Measurements from ENCODE around the gene UNC5B.
"Not testable (repeated sequence)": the region's sequence is repeated elsewhere in the genome, so short reads cannot be mapped to it uniquely, and the experiment has no call there.

Gene UNC5B

GRCh38 chr10:71209352-71209715, 3.0 kb upstream of the UNC5B start:
- DNase-seq (ENCODE audit: low read depth in 1 of 2, low spot score in 1 of 2), result no peak

DNA sequence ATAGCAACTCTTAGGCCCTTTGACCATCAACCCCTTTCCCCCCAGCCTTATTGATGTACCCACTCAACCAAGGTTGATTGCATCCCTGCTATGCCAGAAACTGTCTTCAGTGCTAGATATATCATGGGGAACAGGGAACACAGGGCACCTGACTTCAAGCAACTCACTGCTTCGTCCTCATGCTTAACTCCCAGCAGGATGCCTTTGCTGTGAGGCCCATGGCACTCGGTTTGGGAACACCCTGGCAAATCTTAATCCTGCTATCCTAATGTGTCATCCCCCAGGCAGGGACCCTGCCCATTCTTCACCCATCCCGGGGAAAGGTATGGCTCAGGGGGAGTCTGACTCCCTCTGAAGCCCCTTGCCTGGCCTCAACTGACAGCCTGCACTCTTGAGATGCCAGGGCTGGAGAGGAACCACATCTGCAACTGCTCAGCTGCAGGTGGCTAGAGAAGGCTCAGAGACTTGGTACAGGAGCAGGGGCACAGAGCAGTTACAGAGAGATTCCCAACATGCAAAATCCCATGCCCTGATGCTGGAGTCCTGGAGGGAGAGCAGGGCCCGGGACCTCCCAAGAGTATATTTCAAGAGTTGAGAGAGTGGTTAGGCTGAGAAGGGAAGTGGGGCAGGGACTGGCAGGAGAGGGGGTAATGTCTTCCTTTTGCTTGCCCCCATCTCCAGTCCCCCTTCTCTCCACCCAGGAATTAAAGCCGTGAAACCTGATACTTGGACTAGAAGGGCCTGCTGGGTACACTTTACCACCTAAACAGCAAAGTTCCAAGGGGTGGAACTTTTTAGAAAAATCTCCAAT, 2.4 kb upstream of the UNC5B start:
- DNase-seq (ENCODE audit: low read depth in 1 of 2, low spot score in 1 of 2), result no peak

DNA sequence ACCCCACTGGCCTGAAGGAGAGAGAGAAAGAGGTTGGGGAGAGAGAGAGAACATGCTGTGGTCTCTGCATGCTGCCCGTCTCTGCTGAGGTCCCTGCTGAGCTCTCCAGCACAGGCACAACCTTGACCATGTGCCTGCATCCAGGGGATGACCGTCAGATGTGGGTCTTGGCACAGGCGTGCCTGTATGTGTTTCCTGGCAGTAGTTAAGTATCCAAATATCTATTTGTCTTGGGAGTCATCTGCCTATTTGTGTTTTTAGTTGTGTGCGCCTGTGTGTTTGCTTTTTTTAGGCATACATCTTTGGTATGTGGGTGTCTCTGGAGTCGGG, 1.9 kb upstream of the UNC5B start:
- DNase-seq (ENCODE audit: low read depth in 1 of 2, low spot score in 1 of 2), result no peak

DNA sequence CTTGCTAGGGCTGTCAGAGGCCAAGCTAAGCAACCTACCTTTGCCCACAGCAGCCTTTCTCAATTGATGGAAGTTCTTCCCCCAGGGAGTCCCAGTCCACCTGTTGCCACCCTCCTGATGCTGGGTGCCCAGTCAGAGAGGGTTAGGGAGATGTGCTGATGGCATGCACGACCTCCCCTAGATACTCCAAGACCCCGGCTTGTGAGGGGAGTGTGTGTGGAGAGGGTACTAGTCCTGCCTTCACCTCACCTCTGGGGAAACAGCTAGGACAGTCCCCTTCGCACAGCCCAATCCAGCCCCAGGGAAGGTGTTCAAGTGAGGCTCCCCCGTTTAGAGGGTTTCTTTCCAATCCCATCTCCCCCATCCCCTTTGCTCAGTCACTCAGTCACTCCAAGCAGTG, 1.3 kb upstream of the UNC5B start:
- DNase-seq (ENCODE audit: low read depth in 1 of 2, low spot score in 1 of 2), result no peak

GRCh38 chr10:71211775-71212317, 524 bp upstream of the UNC5B start:
- no peak for DNase-seq (ENCODE audit: low read depth in 1 of 2, low spot score in 1 of 2)

DNA sequence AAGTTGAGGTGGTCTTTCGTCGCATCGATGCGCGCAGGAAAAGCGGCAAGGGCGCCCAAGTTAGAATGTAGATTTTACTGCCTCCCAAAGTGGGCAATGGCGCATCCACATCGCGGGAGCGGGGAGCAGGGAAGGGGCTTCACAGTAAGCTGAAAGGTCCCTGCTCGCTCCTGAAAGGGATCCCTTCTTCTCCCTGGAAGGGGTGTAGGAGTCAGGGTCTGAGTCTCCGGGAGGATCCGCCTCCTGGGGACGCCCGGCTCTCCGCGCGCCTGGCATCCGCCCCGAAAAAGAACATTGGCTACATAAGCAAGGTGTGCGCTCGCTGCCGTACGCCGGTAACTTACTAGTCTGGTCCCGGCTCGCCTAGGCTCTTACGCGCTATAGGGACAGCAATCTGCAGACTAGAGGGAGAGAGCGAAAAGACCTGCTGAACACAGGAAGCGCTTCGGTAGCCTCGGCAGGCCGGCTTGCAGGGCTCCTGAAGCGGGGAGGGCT, 804 bp downstream of the UNC5B start:
- no peak for DNase-seq (ENCODE audit: low read depth in 1 of 2, low spot score in 1 of 2)

- no peak for DNase-seq (ENCODE audit: low read depth in 1 of 2, low spot score in 1 of 2)
These were observed 1.5 kb downstream of the UNC5B start for GRCh38 chr10:71213761-71214440.

GRCh38 chr10:71214641-71215559, 2.5 kb downstream of the UNC5B start:
- no peak for DNase-seq (ENCODE audit: low read depth in 1 of 2, low spot score in 1 of 2)

GRCh38 chr10:71216363-71216695, 4.0 kb downstream of the UNC5B start:
- no peak for DNase-seq (ENCODE audit: low read depth in 1 of 2, low spot score in 1 of 2)

- no peak for DNase-seq (ENCODE audit: low read depth in 1 of 2, low spot score in 1 of 2)
These were observed 4.4 kb downstream of the UNC5B start for GRCh38 chr10:71216751-71217265.

- no peak for DNase-seq (ENCODE audit: low read depth in 1 of 2, low spot score in 1 of 2)
These were observed 5.1 kb downstream of the UNC5B start for GRCh38 chr10:71217266-71218045.

DNA sequence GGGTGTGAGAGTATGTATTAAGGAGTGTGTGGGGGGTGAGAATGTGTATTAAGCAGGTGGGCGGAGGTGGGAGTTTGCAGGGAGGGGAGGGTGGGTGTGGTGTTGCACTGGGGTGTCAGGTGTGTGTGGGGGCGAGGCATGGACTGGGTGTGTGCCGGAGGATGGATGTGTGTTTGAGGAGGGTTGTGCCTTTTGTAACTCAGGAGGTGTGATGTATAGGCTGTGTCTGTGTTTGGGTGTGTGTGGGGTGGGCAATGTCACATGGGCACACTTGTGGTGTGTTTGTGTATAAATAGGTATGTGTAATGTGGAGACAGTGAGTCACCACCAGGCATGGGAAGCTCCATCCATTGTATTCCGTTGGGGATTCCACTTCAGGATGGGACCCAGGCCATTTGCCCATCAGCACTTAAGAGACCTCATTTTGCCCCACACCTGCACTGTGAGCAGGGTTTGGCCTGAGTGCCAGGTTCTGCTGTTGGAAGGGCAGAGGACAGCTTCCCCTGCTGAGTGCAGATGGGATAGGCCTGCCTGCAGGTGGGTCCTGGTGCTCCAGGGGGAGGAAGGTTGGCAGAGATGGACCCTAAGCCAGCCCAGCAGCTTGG, 5.8 kb downstream of the UNC5B start:
- no peak for DNase-seq (ENCODE audit: low read depth in 1 of 2, low spot score in 1 of 2)

GRCh38 chr10:71218651-71219050, 6.3 kb downstream of the UNC5B start:
- DNase-seq (ENCODE audit: low read depth in 1 of 2, low spot score in 1 of 2), result no peak

- DNase-seq (ENCODE audit: low read depth in 1 of 2, low spot score in 1 of 2), result not testable (repeated sequence)
These were observed 7.0 kb downstream of the UNC5B start for GRCh38 chr10:71219236-71219917.

GRCh38 chr10:71219918-71220688, 7.7 kb downstream of the UNC5B start:
- no peak for DNase-seq (ENCODE audit: low read depth in 1 of 2, low spot score in 1 of 2)

GRCh38 chr10:71220689-71221540, 8.5 kb downstream of the UNC5B start:
- no peak for DNase-seq (ENCODE audit: low read depth in 1 of 2, low spot score in 1 of 2)

DNA sequence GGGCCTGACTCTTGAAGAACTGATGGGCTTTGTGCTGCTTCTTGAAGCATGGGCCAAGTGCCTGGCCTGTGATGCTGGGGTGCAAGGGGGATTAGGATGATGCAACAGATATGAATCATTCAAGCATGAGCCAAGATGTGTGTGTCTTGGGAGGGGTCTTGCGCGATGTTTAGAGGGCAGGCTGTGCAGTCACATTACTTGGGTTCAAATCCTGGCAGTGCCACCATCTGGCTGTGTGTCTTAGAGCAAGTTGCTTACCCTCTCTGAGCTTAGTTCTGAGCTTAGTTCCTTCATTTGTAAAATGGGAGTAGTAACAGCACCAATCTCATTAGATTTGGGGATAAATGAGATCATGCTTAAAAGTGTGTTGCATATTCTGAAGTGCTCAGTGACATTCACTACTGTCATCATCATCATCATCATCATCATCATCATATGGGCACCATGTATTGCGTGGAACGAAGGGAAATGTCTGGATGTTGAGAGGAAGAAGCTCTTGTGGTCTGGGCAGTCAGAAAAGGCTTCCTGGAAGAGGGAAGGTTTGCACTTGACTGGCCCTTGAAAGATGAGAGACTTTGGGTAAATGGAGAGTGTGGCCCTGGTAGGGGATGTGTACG, 9.3 kb downstream of the UNC5B start:
- DNase-seq (ENCODE audit: low read depth in 1 of 2, low spot score in 1 of 2), result no peak
